ENCODE data around the gene GNB4.

GNB4 gene

DNA sequence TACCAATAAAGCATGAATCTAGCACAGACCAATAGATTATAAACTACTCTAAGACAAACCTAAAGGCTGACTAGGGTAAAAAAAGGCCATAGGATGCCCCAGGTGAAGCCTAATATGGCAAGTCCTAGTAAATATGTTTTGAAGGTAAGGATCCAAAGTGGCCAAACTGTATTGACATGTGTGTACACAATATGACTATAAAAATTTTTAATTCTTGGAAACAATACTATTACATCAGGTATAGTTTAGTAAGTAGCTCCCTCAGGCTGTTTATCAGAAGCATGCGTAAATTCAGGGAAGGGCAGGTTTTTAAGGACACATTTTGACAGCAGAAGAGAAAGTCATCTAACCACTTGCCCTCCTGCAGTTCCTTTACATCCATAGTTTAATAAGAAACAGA is 18.8 kb downstream of the GNB4 start:
- DNase-seq = no peak

- DNase-seq = no peak
Measured at GRCh38 chr3:179432021-179432420, 19.2 kb downstream of the GNB4 start.

DNA sequence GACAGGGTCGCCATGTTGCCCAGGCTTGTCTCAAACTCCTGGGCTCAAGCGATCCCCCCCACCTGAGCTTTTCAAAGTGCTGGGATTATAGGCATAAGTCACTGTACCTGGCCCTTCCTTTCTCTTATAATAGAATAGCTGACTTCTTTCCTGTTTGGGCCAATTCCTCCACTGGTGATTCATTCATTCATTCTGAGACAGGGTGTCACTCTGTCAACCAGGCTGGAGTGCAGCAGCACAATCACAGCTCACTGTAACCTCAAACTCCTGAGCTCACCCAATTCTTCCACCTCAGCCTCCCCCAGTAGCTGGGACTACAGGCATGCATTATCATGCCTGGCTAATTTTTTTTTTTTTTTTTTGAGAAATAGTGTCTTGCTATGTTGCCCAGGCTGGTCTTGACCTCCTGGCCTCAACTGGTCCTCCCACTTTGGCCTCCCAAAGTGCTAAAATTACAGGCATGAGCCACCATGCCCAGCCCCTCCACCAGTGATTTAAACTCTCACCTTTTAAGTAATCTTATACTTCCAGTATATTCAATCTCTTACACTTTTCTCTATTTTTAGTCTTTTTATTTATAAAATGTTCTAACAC is 20.9 kb downstream of the GNB4 start:
- no peak for DNase-seq

DNA sequence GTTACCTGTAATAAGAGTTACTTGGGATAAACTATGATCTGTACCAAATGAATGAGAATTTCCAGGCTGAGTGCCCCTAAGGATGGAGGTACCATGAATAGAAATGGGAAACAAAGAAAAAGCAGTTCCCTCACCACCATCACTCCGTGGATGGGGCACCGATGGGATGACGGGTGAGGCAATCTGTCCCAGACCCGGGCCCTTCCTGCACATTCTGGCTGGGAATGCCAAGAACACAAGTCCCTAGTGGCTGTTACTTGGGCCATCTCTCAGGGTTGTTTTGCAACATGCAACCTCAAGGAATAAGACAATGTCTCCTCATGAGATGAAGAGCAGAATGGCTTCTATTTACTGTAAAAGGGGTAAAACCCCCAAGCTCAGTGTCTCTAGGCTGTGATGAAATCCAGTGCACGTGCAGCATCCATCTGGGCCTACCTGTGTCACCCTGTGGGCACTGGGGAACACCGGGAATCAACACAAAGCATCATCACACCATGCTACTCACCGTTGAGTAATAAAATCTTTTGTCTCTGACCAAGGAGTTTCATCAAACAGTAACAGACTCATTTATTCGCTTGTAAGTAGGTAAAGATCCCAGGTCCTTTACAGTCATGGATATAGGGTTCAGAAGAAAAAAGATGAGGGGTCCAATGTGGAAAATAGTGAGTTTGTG is 22.3 kb downstream of the GNB4 start:
- DNase-seq = no peak

DNA sequence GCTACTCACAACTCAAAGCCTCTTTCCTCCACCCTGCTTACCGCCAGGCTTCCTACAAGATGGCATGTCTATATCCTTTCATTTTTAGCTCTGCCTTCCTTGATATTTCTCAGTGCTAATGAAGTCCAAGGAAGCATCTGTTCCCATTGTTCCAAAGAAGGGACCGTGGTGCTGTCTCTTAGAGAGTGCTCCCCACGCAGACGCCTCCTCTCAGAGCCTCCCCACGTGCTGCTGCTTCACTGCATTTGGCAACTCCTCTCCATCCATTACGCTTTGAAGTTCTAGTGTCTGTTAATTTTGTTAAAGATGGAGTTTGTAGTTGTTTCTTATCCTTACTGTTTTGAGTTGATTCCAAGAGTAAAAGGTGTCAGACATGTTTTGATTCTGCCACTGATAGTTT is 26.2 kb downstream of the GNB4 start:
- DNase-seq = no peak

- DNase-seq = no peak
Measured at GRCh38 chr3:179421500-179421899, 29.8 kb downstream of the GNB4 start.

GRCh38 chr3:179418610-179419009 is 32.7 kb downstream of the GNB4 start:
- no peak for DNase-seq

DNA sequence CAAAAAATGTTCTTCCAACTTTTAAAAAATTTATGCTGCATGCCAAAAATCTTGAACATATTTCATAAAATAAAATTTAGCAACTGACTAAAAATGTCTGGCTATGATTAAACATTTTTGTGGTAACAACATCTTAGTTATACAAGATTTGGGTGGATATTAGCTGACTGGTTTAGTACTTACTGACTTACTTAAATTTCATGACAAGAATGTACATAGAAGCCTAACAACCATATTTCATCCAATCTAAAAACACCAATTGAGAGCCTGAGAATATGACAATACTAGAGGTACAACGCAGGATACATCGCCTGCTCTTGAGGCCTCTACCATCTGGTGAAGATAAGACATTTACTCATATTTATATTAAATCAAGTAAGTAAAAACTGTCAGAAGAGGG is 34.6 kb downstream of the GNB4 start:
- no peak for DNase-seq

GRCh38 chr3:179415377-179415776 is 35.9 kb downstream of the GNB4 start:
- no peak for DNase-seq

GRCh38 chr3:179414804-179415203 is 36.5 kb downstream of the GNB4 start:
- no peak for DNase-seq

DNA sequence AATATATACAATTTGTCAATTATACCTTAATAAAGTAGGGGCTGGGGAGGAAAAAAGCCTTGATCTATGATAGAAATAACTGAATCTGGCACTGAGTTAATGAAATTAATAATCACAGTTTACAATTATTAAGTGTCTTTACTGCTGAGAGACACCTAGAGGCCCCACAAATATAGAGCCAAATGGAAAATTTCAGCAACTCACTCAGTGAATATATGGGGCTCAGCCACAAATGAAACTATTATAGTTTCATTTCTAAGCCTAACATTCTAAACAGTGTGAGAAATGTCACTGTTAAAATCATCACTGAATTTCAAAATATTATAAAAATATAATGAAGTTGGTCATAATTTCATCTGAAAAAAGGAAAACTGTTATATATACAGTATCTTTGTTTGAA is 40.3 kb downstream of the GNB4 start:
- no peak for DNase-seq

GRCh38 chr3:179410331-179410730 is 40.9 kb downstream of the GNB4 start:
- DNase-seq = no peak

- no peak for DNase-seq
Measured at GRCh38 chr3:179404307-179404706, 47.0 kb downstream of the GNB4 start.

DNA sequence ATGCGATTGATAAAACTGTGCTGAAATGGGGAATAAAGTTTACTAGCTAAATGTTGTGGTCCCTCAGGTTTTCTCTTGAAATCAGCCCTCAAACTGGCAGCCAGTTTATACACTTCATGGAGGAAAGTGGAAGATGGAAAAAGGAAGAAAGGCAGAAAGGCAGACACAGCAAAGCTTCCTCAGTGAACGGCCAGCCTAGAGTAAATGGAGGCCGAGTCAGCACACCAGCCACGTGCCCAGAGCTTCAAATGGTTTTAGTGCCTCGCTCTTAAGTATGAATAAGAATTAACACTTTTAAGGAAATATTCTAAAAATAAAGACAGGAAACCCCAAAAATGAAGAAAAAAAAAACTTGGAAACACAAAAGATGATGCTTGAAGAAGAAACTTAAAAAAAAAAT is 48.3 kb downstream of the GNB4 start:
- no peak for DNase-seq

GRCh38 chr3:179401561-179401960 is 49.7 kb downstream of the GNB4 start:
- no peak for DNase-seq

GRCh38 chr3:179398574-179399231 is 52.6 kb downstream of the GNB4 start:
- no peak for DNase-seq

DNA sequence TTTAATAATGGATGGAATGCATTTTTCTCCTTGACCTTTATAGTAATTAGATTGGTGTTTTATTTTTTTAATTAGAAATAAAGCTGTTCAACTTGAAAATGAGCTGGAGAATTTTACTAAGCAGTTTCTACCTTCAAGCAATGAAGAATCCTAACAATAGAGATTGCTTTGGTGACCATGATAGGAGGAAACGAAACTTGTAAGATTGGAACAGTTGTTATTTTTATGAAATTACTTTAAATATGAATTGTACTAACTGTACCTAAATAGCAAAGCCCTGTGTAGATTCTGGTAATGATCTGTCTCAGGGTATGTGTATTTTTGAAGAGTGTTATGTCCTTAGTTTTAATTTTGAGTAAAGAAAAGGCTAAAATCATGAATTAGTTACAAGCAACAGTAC is 59.4 kb downstream of the GNB4 start:
- no peak for DNase-seq

- no peak for DNase-seq
Measured at GRCh38 chr3:179376474-179376873, 74.8 kb downstream of the GNB4 start.

DNA sequence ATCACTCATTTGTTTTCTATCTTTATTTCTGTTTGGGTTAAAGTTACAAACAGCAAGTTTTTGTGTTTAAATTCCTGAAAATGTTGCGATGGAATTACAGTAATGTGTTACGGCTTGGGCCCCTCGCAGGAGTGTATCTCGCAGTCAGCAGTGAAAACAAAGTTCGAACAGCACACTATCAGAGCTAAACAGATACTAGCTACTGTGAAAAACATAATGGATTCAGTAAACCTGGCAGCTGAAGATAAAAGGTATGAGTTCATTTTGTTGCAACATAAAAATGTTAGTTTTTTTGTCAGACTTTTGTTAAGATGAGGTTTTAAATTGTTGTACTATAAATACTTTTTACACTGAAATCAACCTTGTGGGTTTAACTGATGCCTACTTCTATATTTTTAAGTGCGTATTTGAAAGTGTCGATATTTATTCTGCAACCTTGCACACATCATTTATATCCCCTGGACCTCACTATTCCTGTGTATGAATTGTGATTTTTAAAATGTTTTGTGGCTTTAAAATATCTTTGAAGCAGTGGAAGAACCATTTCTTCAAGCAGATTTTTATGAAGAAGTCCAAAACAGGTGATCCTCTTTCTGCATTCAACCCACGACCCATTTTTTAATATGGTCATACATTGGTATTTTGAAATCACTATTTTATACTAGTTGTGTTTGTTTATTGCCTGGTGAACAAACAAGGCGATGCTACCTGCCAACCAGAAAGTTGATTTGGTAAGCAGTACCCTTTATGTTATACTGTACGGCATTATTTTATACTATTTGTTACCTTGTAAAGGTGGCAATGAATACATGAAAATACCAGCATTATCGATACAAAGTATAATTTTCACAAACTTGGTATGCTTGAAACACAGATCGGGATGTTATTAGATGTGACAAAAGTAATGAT is 75.9 kb downstream of the GNB4 start:
- no peak for DNase-seq

DNA sequence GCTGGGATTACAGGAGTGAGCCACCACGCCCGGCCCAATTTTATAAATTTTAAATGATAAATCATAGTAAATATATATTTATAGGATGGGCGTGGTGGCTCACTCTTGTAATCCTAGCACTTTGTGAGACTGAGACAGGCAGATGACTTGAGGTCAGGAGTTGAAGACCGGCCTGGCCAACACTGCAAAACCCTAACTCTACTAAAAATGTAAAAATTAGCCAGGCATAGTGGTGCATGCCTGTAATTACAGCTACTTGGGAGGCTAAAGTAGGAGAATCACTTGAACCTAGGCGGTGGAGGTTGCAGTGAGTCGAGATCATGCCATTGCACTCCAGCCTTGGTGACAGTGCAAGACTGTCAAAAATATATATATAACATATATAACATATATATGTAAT is 77.3 kb downstream of the GNB4 start:
- DNase-seq = no peak

DNA sequence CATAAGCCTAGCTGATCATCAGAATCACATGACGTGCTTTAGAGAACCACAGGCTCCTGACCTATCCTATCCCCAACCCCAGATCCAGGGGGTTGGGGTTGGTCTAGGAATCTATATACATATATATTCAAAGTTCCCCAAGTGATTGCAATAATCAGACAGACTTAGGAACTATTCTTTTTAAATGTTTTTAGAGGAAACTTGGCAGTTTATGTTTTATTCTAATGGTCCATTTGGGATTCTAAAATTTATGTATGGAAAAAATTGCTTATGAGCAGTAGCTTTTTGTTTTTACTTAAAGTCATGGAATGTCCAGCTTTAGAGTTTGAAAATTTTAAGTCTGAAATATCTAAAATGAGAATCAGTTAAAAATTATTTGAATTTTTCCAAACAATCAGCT is 81.6 kb downstream of the GNB4 start:
- DNase-seq = no peak

DNA sequence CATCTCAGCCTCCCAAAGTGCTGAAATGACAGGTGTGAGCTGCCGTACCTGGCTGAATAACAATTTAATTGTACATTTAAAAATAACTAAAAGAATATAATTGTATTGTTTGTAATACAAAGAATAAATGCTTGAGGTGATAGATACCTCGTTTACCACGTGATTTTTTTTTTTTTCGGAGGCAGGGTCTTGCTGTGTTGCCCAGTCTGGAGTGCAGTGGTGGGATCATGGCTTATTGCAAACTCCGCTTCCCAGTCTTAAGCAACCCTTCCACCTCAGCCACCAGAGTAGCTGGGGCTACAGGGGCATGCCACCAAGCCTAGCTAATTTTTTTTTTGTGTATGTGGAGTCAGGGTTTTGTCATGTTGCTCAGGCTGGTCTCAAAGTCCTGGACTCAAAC is 87.9 kb downstream of the GNB4 start:
- no peak for DNase-seq

- DNase-seq = no peak
Measured at GRCh38 chr3:179355996-179356395, 95.3 kb downstream of the GNB4 start.
